ENCODE results near the gene KANSL1. TPM values are rescaled to one million over a fixed set of nuclear protein-coding genes. Genes with fewer than 3 reads are reported as not detected.

The KANSL1 gene
- total RNA-seq, 1 donor from 2014 or later, result 106 TPM

- FAIRE-seq (no peak), DNase-seq (ENCODE audit: low read depth) (no peak)
- Histone ChIP-seq H3K36me3 (ENCODE audit: control insufficient read depth, insufficient read depth, low read length) (peaks cover 41% of the 10 kb centered on the region), H3K27me3 (ENCODE audit: control insufficient read depth, insufficient read depth, low read length) (no peaks in the 10 kb centered on the region), H3K4me3 (ENCODE audit: low read depth, low read length) (no peak overlapping the region)
- no peak for TF ChIP-seq CTCF (IDR thresholded peaks at IDR 0.05; ENCODE audit: insufficient read depth, low read length, severe bottlenecking)
Measured at GRCh38 chr17:46037722-46038255, 155.4 kb downstream of the KANSL1 start.

GRCh38 chr17:46036491-46036890, 156.7 kb downstream of the KANSL1 start:
- FAIRE-seq (no peak), DNase-seq (ENCODE audit: low read depth) (no peak)
- Histone ChIP-seq H3K4me3 (ENCODE audit: low read depth, low read length) (no peak overlapping the region), H3K36me3 (ENCODE audit: control insufficient read depth, insufficient read depth, low read length) (peaks cover 45% of the 10 kb centered on the region), H3K27me3 (ENCODE audit: control insufficient read depth, insufficient read depth, low read length) (no peaks in the 10 kb centered on the region)
- TF ChIP-seq CTCF (IDR thresholded peaks at IDR 0.05; ENCODE audit: insufficient read depth, low read length, severe bottlenecking), result no peak

GRCh38 chr17:46035112-46035818, 158.0 kb downstream of the KANSL1 start:
- FAIRE-seq, result no peak
- TF ChIP-seq CTCF (IDR thresholded peaks at IDR 0.05; ENCODE audit: insufficient read depth, low read length, severe bottlenecking), result no peak
- no peak overlapping the region for H3K4me3 ChIP-seq (ENCODE audit: low read depth, low read length)
- DNase-seq (ENCODE audit: low read depth), result no peak
- peaks cover 51% of the 10 kb centered on the region for H3K36me3 ChIP-seq (ENCODE audit: control insufficient read depth, insufficient read depth, low read length)
- no peaks in the 10 kb centered on the region for H3K27me3 ChIP-seq (ENCODE audit: control insufficient read depth, insufficient read depth, low read length)

GRCh38 chr17:46033392-46033791, 159.8 kb downstream of the KANSL1 start:
- H3K27me3 ChIP-seq (ENCODE audit: control insufficient read depth, insufficient read depth, low read length), result no peaks in the 10 kb centered on the region

GRCh38 chr17:46032909-46033308, 160.3 kb downstream of the KANSL1 start:
- Histone ChIP-seq H3K36me3 (ENCODE audit: control insufficient read depth, insufficient read depth, low read length) (peaks cover 35% of the 10 kb centered on the region), H3K4me3 (ENCODE audit: low read depth, low read length) (no peak overlapping the region), H3K27me3 (ENCODE audit: control insufficient read depth, insufficient read depth, low read length) (no peaks in the 10 kb centered on the region)
- DNase-seq (ENCODE audit: low read depth) (no peak), FAIRE-seq (no peak)
- TF ChIP-seq CTCF (IDR thresholded peaks at IDR 0.05; ENCODE audit: insufficient read depth, low read length, severe bottlenecking), result no peak

More at GRCh38 chr17:46033392-46033791, 159.8 kb downstream of the KANSL1 start:
- DNase-seq (ENCODE audit: low read depth) (no peak), FAIRE-seq (peak; percentile 7)
- TF ChIP-seq CTCF (IDR thresholded peaks at IDR 0.05; ENCODE audit: insufficient read depth, low read length, severe bottlenecking), result no peak
- H3K4me3 ChIP-seq (ENCODE audit: low read depth, low read length), result no peak overlapping the region
- peaks cover 39% of the 10 kb centered on the region for H3K36me3 ChIP-seq (ENCODE audit: control insufficient read depth, insufficient read depth, low read length)
